Ishikawa (cell line): ENCODE data around the gene HSPB6.

ENCODE experiments used
- CEBPB ChIP-seq: IDR thresholded peaks from 2 replicates; pipeline ENCODE4 v1.6.1; 2012
- CREB1 ChIP-seq: IDR thresholded peaks from 2 replicates; pipeline ENCODE4 v1.6.1; 2012; ENCODE audit warnings: low read depth
- EGR1 ChIP-seq: IDR thresholded peaks from 2 replicates; pipeline ENCODE4 v1.6.1; 2012
- EP300 ChIP-seq: IDR thresholded peaks from 2 replicates; pipeline ENCODE4 v1.6.1; 2012; ENCODE audit warnings: borderline replicate concordance
- FOXM1 ChIP-seq: IDR thresholded peaks from 2 replicates; pipeline ENCODE4 v1.6.1; 2012; ENCODE audit warnings: low read depth, borderline replicate concordance
- MAX ChIP-seq: IDR thresholded peaks from 2 replicates; pipeline ENCODE4 v1.6.1; 2012
- NFIC ChIP-seq: IDR thresholded peaks from 2 replicates; pipeline ENCODE4 v1.6.1; 2012
- RAD21 ChIP-seq: IDR thresholded peaks from 2 replicates; pipeline ENCODE4 v1.6.1; 2012; ENCODE audit warnings: low read depth
- REST ChIP-seq: IDR thresholded peaks from 2 replicates; pipeline ENCODE4 v1.6.1; 2012; ENCODE audit warnings: low read depth, mild to moderate bottlenecking
- TAF1 ChIP-seq: IDR thresholded peaks from 2 replicates; pipeline ENCODE4 v1.6.1; 2012; ENCODE audit warnings: low read depth, mild to moderate bottlenecking
- TCF12 ChIP-seq: IDR thresholded peaks from 2 replicates; pipeline ENCODE4 v1.6.1; 2012; ENCODE audit warnings: low read depth
- TEAD4 ChIP-seq: IDR thresholded peaks from 2 replicates; pipeline ENCODE4 v1.6.1; 2012
- USF1 ChIP-seq: IDR thresholded peaks from 2 replicates; pipeline ENCODE4 v1.6.1; 2012
- YY1 ChIP-seq: IDR thresholded peaks from 2 replicates; pipeline ENCODE4 v1.6.1; 2012; ENCODE audit warnings: low read depth
- ZBTB7A ChIP-seq: IDR thresholded peaks from 2 replicates; pipeline ENCODE4 v1.6.1; 2012; ENCODE audit warnings: low read depth

The HSPB6 gene

GRCh38 chr19:35790981-35791813 is 34.4 kb upstream of the HSPB6 start:
- TF ChIP-seq TAF1 (no peak), NFIC (no peak), RAD21 (no peak), ZBTB7A (no peak), CEBPB (no peak), USF1 (no peak), TEAD4 (no peak), YY1 (no peak), EP300 (no peak), MAX (no peak)

GRCh38 chr19:35789978-35790944 is 33.4 kb upstream of the HSPB6 start:
- no peak for TF ChIP-seq RAD21
- no peak for TF ChIP-seq MAX
- TF ChIP-seq EGR1: no peak
- no peak for TF ChIP-seq TCF12
- no peak for TF ChIP-seq CREB1
- TF ChIP-seq USF1: no peak
- no peak for TF ChIP-seq TEAD4
- TF ChIP-seq FOXM1: no peak
- TF ChIP-seq TAF1: no peak
- no peak for TF ChIP-seq YY1
- no peak for TF ChIP-seq CEBPB
- no peak for TF ChIP-seq NFIC
- no peak for TF ChIP-seq REST
- no peak for TF ChIP-seq EP300
- no peak for TF ChIP-seq ZBTB7A

- TF ChIP-seq CREB1 (no peak), REST (no peak), TEAD4 (no peak), MAX (no peak), ZBTB7A (no peak), USF1 (no peak), CEBPB (no peak), YY1 (no peak), TAF1 (no peak), TCF12 (no peak), EGR1 (no peak), RAD21 (no peak)
Observed at GRCh38 chr19:35789195-35789977, 32.6 kb upstream of the HSPB6 start.

GRCh38 chr19:35788205-35788960 is 31.6 kb upstream of the HSPB6 start:
- TF ChIP-seq CEBPB (no peak), TCF12 (no peak), RAD21 (no peak), EP300 (no peak), ZBTB7A (no peak), TEAD4 (no peak), NFIC (no peak), USF1 (no peak), EGR1 (no peak), YY1 (no peak), CREB1 (no peak)
